HEK293T (cell line): Measurements from ENCODE around the gene CA5A.
"Not testable (repeated sequence)": the region's sequence is repeated elsewhere in the genome, so short reads cannot be mapped to it uniquely, and the experiment has no call there.

Experiments used
- CTCF ChIA-PET: fragments of 350-600 bp; formaldehyde crosslinking; extraction: SDS; loops from one replicate; lab custom pipeline; 2021; ENCODE audit warnings: antibody characterized with exemption, inconsistent platforms; lab: Yijun Ruan, JAX
- POLR2A ChIA-PET: fragments of 350-600 bp; formaldehyde crosslinking; extraction: SDS; loops from one replicate; lab custom pipeline; 2020; ENCODE audit warnings: antibody characterized with exemption, inconsistent platforms; lab: Yijun Ruan, JAX
- DNase-seq: peaks from one replicate; pipeline ENCODE4 v3.0.0; 2012; ENCODE audit warnings: mixed read lengths; ENCODE audit errors: extremely low spot score
- ARNT ChIP-seq: fragments of 450-650 bp; IDR thresholded peaks from 2 replicates; pipeline ENCODE4 v1.6.1; 2017; ENCODE audit warnings: mild to moderate bottlenecking
- BHLHE40 ChIP-seq: fragments of 450-650 bp; IDR thresholded peaks from 2 replicates; pipeline ENCODE4 v1.6.1; 2016; ENCODE audit warnings: mild to moderate bottlenecking, moderate library complexity, borderline replicate concordance
- CTBP1 ChIP-seq: fragments of 450-650 bp; IDR thresholded peaks from 2 replicates; pipeline ENCODE4 v1.6.1; 2016; ENCODE audit warnings: borderline replicate concordance
- ELF4 ChIP-seq: fragments of 450-650 bp; IDR thresholded peaks from 2 replicates; pipeline ENCODE4 v1.6.1; 2017; ENCODE audit warnings: antibody characterized with exemption
- FOXA1 ChIP-seq: fragments of 450-650 bp; IDR thresholded peaks from 2 replicates; pipeline ENCODE4 v1.6.1; 2016; ENCODE audit warnings: mild to moderate bottlenecking
- FOXK2 ChIP-seq: fragments of 450-650 bp; IDR thresholded peaks from 2 replicates; pipeline ENCODE4 v1.6.1; 2016; ENCODE audit warnings: mild to moderate bottlenecking
- FOXM1 ChIP-seq: fragments of 450-650 bp; IDR thresholded peaks from 2 replicates; pipeline ENCODE4 v1.6.1; 2017; ENCODE audit warnings: mild to moderate bottlenecking, borderline replicate concordance
- HDGF ChIP-seq: fragments of 450-650 bp; IDR thresholded peaks from 2 replicates; pipeline ENCODE4 v1.6.1; 2017; ENCODE audit warnings: antibody characterized with exemption, borderline replicate concordance
- L3MBTL2 ChIP-seq: fragments of 450-650 bp; conservative IDR thresholded peaks from 2 replicates; pipeline ENCODE4 v1.6.1; 2016; ENCODE audit warnings: mild to moderate bottlenecking
- LEF1 ChIP-seq: fragments of 450-650 bp; IDR thresholded peaks from 2 replicates; pipeline ENCODE4 v1.6.1; 2017; ENCODE audit warnings: mild to moderate bottlenecking, borderline replicate concordance
- NFRKB ChIP-seq: fragments of 450-650 bp; IDR thresholded peaks from 2 replicates; pipeline ENCODE4 v1.6.1; 2016; ENCODE audit warnings: mild to moderate bottlenecking, moderate library complexity
- SP1 ChIP-seq: fragments of 450-650 bp; IDR thresholded peaks from 2 replicates; pipeline ENCODE4 v1.6.1; 2017
- TARDBP ChIP-seq: fragments of 450-650 bp; IDR thresholded peaks from 2 replicates; pipeline ENCODE4 v1.6.1; 2016
- ZNF384 ChIP-seq: fragments of 450-650 bp; IDR thresholded peaks from 2 replicates; pipeline ENCODE4 v1.6.1; 2016
- TF ChIP-seq, protein P1 (sequence below): fragments of 450-650 bp; IDR thresholded peaks from 2 replicates; pipeline ENCODE4 v1.6.1; 2016

Gene CA5A

DNA sequence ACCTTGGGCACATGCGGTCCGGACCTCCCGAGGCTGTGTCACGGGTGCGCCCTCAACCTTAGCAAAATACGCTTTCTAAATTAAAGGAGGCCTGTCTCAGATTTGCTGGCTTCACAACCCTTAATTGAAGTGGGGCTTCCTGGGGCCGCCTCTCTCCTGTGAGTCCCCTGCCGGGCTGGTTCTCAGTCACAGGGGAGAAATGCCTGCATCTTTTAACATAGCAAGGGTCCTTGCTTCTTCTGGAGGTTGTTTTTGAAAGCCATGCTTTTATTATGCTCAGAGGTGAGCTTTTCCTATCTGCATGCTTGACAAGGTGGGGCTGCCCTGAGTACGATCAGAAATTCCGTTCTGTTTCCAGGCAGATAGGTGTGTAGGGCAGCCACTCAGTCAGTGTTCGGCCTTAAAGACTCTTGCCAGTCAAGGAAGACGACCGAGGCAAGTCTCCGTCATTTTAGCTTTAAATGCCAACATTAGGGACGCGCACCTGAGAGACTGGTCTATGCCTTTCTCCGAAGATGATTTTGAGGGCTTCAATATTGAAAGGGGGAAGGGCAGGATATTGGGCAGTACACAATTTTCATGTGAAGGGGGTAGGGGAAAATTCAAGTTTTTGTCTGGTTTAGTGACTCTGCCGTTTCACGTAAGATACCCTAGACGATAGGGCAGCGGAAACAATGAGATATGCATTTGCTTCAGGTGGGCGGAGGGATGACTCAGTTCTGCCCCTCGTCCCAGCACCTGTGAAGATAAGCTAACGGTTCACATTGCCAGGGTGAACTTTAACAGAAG, 61.5 kb downstream of the CA5A start:
- DNase-seq = no peak
- POLR2A ChIA-PET = interaction anchor here (1.2 to 1.5 kb wide), 2 partner anchors 9 to 96 kb away, joined by 3 to 5 read pairs; no protein-coding TSS in a partner anchor
- no peak for TF ChIP-seq FOXM1
- TF ChIP-seq L3MBTL2 = no peak
- TF ChIP-seq ELF4 = no peak
- TF ChIP-seq SP1 = no peak
- TF ChIP-seq ZNF384 = no peak
- no peak for TF ChIP-seq FOXA1
- no peak for TF ChIP-seq HDGF
- TF ChIP-seq CTBP1 = no peak
- TF ChIP-seq NFRKB = no peak
- no peak for TF ChIP-seq LEF1
- no peak for TF ChIP-seq ARNT
- CTCF ChIA-PET = interaction anchor here (0.5 to 2.2 kb wide), 2 partner anchors 66 to 96 kb away, joined by 3 to 11 read pairs; no protein-coding TSS in a partner anchor

DNA sequence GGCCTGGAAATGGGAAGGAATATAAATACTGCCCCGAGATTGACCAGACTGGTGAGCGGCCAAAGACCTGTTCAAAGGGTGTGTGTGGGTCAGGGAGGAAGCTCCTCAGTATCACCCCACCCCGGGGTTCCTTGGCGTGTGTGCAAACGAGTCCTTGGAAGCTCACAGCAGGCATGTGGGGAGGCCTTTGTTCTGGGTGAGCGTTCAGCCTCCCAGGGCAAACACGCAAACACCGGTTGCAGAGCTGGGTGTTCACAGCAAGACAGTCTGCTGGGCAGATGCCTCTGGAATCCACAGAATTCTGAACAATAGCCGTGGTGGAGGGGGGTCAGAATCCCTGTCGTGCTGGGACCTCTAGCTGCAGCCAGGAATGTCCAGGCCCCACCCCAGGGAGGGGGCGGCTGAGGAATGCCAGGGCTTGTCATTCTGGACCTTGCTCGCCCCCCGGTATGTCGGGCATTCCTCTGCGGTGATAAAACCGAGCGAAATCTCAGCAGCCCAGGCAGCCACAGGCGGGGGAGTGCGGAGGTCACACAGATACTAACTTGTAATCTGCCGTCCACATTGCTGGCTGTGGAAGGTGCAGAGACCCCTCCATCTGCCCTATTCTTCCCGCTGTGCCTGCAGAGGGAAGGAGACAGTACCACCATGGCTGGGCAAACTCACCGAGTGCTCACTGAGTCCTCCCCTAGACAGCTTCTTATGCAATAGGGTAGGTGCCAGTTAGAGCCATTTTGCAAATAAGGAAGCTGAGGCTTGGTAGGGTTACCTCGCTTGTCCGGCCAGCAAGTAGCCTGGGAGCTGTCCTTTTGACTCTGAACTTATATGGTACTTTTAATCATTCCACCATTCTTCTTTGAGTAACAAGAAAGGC, 65.7 kb downstream of the CA5A start:
- CTCF ChIA-PET = interaction anchor here (0.6 to 4.3 kb wide), 13 partner anchors 11 to 106 kb away, joined by 3 to 69 read pairs (median 4); no protein-coding TSS in a partner anchor
- not testable (repeated sequence) for DNase-seq
- POLR2A ChIA-PET = interaction anchor here (1.5 to 2.0 kb wide), 7 partner anchors 10 to 105 kb away, joined by 3 to 22 read pairs (median 6); partner anchors contain the start of gene KLHDC4

DNA sequence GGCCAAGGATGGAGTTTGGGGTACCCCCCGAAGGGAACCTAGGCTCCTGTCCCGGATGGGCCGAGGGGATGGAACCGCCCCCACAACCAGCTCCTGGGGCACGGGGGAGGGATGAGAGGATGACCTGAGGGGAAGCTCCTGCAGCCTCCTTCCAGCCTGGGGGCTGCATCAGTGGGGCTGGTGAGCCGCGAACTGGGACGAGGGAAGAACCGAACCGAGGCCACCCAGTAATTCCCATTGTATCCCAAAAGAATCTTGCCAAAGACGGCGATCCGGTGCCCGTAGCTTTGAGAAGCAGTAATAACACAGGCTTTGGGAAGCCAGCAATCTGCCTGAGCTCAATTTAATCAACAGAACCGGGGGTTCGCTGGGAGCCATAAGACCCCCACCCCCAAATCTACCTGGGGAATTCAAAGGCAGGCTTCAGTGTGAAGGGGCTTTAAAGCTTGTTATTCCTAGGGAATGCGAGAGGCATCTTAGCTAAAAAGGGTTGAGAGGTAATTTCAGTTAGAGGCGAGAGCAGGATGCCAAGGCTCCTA, 66.4 kb downstream of the CA5A start:
- ChIA-PET POLR2A (interaction anchor here (0.6 to 2.8 kb wide), 9 partner anchors 10 to 104 kb away, joined by 3 to 31 read pairs (median 5); partner anchors contain the start of gene KLHDC4), CTCF (interaction anchor here (1.4 to 4.3 kb wide), 4 partner anchors 11 to 90 kb away, joined by 3 to 69 read pairs (median 4); no protein-coding TSS in a partner anchor)
- DNase-seq = not testable (repeated sequence)

DNA sequence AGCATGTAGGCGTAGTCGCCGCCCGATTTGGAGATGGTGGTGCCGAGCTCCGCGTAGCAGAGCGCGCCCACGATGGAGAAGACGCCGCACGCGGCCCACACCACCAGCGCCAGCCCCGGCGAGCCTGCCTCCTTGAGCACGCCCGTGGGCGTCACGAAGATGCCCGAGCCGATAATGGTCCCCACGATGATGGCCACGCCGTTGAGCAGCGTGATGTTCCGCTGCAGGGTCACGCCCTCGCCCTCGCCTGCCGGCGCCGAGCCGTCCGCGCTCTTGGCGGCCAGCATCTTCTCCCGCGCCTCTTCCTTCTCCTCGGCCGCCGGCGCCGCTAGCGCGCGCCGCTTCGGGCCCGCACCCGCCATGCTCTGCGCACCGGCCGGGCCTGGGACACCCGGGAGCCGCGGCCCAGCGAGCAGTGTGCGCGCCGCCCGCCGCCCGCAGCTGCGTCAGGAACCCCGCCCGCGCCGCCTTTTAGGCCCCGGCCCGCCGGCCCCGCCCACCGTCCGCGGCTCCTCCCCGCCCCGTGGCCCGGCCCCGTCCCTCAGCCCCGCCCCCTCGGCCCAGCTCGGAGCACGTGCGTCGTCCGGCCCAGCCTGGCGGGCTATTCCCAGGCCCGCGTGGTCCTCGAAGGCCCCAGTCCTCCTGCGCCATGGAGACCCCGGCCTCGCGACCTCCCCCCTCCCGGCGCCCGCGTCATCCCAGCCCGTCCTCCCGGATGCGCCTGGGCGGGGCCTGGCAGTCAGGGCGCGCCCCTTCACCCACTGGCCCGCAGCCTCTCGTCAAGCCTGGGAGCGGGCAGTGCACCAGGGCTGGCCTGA, 67.1 kb downstream of the CA5A start, which contains the start of gene SLC7A5:
Gene SLC7A5 (minus strand): TSS at position 447 of the 818 bp plus-strand sequence. CDS start 85 bp downstream, at position 362.
- peak; percentile 79 for DNase-seq
- peak; percentile 99 for TF ChIP-seq L3MBTL2

DNA sequence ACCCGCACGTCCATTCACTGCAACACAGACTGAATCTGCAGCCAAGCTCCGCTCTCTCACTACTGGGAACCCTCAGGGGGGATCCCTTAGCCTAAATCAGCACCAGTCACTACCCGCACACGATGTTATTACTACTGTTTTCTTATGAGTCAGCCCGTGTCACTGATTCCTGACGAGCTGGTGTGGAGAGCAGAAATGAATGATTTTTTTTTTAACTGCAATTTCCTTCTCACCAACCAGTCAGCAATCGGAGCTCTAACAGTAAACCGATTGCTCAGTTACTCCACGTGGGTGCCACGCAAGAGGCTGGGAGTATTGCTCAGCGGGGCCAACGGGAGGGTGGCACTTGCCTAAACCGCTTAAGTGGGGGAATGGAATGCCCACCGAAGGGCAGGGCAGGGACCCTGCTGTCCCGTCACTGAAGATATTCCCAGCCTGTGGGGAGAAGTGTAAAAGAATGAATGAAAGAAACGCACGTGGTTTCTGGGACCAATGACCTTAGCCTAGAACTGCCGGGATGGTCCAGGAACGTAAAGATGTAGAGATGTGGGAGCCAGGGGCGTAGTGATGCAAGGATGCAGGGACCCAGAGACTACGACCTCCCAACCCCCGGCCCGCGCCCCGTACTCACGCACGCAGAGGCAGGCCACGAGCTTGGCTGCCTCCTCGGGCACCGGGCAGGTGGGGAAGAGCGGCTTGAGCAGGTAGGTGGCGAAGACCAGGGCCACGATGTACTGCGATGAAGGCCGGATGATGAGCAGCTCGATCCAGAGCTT, 67.9 kb downstream of the CA5A start:
- peak; percentile 62; the same call in 1 of the 2 replicates for TF ChIP-seq L3MBTL2
- not testable (repeated sequence) for DNase-seq
- ChIA-PET CTCF (interaction anchor here (0.6 to 4.3 kb wide), 4 partner anchors 19 to 92 kb away, joined by 4 to 69 read pairs (median 8); no protein-coding TSS in a partner anchor), POLR2A (interaction anchor here (1.1 to 2.8 kb wide), 6 partner anchors 8 to 103 kb away, joined by 5 to 31 read pairs (median 12); partner anchors contain the start of gene KLHDC4)

More for the DNA sequence above, 67.1 kb downstream of the CA5A start, which contains the start of gene SLC7A5:
- CTCF ChIA-PET = interaction anchor here (1.4 to 4.3 kb wide), 3 partner anchors 20 to 89 kb away, joined by 3 to 69 read pairs (median 5); no protein-coding TSS in a partner anchor
- POLR2A ChIA-PET = interaction anchor here (0.6 to 2.8 kb wide), 8 partner anchors 9 to 104 kb away, joined by 3 to 31 read pairs (median 5); partner anchors contain the start of gene KLHDC4

DNA sequence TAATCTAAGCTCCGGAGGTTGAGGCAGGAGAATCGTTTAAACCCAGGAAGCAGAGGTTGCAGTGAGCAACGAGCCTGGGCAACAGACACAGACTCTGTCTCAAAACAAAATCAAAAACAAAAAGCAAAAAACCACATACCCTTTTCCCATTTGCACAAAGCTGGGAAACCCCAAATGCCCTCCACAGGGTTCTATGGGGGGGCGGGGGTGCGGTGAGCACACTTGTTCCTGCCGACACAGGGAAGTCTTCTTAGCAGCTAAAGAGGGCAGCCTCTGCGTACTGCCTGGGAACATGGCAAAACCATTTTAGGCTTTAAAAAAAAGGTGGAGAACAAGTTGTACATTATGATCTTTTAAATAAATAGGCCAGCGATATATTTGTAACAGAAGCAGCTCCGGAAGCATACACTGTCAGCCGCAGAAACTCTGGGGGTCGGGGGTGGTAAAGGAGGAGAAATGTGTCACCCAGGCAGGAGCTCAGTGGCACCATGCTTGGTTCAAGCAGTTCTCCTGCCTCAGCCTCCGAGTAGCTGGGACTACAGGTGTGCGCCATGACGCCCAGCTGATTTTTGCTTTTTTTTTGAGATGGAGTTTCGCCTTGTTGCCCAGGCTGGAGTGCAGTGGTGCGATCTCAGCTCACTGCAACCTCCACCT, 70.3 kb downstream of the CA5A start:
- not testable (repeated sequence) for DNase-seq
- ChIA-PET CTCF (interaction anchor here (0.7 to 1.5 kb wide), 3 partner anchors 14 to 71 kb away, joined by 4 to 7 read pairs (median 6); no protein-coding TSS in a partner anchor), POLR2A (interaction anchor here (1.0 to 3.3 kb wide), 3 partner anchors 10 to 16 kb away, joined by 3 to 16 read pairs (median 3); no protein-coding TSS in a partner anchor)

DNA sequence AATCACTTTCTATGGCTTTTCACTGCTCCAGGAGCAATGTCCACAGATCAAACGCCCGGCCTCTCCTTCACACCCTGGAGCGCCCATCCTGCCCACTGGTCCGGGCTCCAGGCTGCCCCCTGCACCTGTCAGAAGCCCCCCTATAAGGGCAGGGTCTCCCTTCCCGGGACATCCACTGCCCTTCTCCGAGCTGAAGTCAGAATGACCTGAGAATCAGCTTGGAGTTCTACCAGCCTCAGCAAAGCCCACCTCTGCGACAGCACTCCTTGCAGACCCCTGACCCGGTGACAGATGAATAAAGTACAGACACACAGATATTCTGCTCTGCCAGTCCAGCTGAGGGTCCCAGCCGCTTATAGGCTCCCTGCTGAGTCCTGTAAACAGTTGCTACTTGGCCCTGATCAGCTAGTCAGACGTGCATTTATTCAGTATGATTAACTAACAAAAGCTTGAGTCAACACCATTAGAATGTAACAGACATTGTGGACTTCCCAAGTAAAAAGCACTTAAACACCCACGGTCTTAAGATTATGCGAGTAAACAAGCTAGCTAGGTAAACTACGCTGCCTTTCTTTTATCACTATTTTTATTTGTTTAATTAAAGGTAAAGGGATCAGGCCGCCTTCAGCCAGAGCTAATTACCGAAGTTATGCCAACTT, 71.9 kb downstream of the CA5A start:
- CTCF ChIA-PET = interaction anchor here (1.5 kb wide), 1 partner anchor 14 kb away, joined by 6 read pairs; no protein-coding TSS in a partner anchor
- no peak for DNase-seq
- TF ChIP-seq HDGF = no peak
- no peak for TF ChIP-seq TARDBP
- TF ChIP-seq BHLHE40 = no peak
- TF ChIP-seq NFRKB = no peak
- no peak for TF ChIP-seq FOXK2
- TF ChIP-seq, protein P1, sequence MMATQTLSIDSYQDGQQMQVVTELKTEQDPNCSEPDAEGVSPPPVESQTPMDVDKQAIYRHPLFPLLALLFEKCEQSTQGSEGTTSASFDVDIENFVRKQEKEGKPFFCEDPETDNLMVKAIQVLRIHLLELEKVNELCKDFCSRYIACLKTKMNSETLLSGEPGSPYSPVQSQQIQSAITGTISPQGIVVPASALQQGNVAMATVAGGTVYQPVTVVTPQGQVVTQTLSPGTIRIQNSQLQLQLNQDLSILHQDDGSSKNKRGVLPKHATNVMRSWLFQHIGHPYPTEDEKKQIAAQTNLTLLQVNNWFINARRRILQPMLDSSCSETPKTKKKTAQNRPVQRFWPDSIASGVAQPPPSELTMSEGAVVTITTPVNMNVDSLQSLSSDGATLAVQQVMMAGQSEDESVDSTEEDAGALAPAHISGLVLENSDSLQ = no peak
- TF ChIP-seq LEF1 = no peak
- TF ChIP-seq FOXA1 = no peak
- no peak for TF ChIP-seq CTBP1
- POLR2A ChIA-PET = interaction anchor here (1.0 to 3.3 kb wide), 3 partner anchors 12 to 85 kb away, joined by 3 to 16 read pairs (median 3); no protein-coding TSS in a partner anchor

DNA sequence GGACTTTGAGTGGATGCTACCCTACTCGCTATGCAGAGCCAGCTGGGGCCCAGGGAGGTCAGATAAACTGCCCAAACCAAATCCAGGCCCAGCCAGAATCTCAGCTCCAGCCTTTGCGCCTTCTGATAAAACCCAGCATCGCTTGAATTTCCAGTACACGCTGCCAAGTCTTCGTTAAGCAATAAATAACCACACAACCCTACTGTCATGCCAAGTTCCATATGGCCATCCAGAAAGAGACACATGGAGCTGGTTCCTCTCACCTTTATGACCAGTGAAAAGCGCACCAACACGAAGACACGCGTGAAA, 73.0 kb downstream of the CA5A start:
- DNase-seq, CTCF ChIA-PET, POLR2A ChIA-PET: not testable (repeated sequence)

DNA sequence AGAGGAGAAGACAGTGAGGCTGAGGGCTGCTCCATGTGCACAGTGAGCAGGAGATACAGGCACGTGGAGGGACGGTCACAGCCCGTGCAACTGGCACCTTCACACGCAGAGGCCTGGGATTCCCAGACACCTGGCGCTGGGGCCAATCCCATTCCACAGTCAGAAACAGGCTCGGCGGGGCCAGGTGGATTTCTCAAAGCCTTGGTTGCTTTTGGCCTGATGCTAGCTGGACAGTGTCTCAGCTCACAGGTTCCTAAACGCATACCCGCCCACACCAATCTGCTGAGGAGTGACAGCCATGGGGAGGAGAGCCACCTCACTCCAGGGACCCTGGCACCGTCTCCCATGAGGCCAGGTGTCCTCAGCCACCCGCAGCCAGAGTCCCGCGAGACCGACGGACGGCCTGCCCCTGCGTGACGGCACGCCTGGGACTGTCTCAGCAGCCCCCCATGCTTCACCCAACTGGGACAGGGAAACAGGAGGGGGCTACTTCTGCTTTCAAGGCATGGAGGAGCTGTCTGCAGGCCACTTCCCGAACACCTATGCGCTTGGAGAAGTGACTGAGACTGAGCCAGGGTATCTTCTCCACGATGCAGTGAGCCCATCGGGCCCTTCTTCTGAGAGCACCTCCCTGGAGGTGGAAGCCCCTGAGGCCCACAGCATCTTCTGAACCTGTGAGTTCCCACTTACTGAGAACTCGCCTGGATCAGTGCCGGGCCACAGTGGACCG, 73.6 kb downstream of the CA5A start:
- CTCF ChIA-PET, DNase-seq, POLR2A ChIA-PET: not testable (repeated sequence)
